ENCODE measurements around the gene PCBD2.

DNA sequence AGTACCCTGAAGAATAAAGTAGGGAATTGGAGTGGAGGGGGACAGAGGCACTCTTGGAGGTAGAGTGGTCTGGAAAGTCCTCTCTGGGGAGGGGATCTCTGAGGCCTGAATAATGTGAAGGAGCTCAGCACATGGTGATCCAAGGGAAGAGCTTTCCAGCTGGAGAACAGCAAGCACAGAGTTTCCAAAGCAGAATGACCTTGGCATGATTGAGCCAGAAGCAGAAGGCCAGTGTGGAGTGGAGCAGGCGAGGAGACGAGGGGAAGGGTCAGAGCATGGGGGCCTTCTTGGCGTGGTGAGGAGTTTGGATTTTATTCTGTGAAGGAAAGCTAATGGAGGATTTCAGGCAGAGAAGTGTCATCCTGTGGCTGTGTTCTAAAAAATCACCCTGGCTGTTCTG is 8.3 kb downstream of the PCBD2 start:
- TF ChIP-seq POLR2AphosphoS5 (IDR thresholded peaks at IDR 0.05; ENCODE audit: low read depth, low read length) (no peak), SIN3A (IDR thresholded peaks at IDR 0.05; ENCODE audit: borderline replicate concordance, insufficient read depth, low read length) (no peak), TAF1 (IDR thresholded peaks at IDR 0.05; ENCODE audit: borderline replicate concordance, insufficient read depth, low read length) (no peak), FOXP2 (optimal IDR thresholded peaks at IDR 0.05; ENCODE audit: borderline replicate concordance, extremely low read depth, extremely low read length, insufficient read depth) (no peak)
- TF ChIP-seq, protein P1, sequence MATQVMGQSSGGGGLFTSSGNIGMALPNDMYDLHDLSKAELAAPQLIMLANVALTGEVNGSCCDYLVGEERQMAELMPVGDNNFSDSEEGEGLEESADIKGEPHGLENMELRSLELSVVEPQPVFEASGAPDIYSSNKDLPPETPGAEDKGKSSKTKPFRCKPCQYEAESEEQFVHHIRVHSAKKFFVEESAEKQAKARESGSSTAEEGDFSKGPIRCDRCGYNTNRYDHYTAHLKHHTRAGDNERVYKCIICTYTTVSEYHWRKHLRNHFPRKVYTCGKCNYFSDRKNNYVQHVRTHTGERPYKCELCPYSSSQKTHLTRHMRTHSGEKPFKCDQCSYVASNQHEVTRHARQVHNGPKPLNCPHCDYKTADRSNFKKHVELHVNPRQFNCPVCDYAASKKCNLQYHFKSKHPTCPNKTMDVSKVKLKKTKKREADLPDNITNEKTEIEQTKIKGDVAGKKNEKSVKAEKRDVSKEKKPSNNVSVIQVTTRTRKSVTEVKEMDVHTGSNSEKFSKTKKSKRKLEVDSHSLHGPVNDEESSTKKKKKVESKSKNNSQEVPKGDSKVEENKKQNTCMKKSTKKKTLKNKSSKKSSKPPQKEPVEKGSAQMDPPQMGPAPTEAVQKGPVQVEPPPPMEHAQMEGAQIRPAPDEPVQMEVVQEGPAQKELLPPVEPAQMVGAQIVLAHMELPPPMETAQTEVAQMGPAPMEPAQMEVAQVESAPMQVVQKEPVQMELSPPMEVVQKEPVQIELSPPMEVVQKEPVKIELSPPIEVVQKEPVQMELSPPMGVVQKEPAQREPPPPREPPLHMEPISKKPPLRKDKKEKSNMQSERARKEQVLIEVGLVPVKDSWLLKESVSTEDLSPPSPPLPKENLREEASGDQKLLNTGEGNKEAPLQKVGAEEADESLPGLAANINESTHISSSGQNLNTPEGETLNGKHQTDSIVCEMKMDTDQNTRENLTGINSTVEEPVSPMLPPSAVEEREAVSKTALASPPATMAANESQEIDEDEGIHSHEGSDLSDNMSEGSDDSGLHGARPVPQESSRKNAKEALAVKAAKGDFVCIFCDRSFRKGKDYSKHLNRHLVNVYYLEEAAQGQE (IDR thresholded peaks at IDR 0.05; ENCODE audit: insufficient read depth in 1 of 2, low read depth in 2 of 2, low read length in 2 of 2) = no peak

All from PFSK-1 (cell line).